Adrenal gland (tissue), 12 donors: ENCODE data around the gene CST1. TPM values are rescaled to one million over a fixed set of nuclear protein-coding genes. Genes with fewer than 3 reads are reported as not detected.
"Not testable (repeated sequence)": the region's sequence is repeated elsewhere in the genome, so short reads cannot be mapped to it uniquely, and the experiment has no call there.

Experiments
- DNase-seq, 7 donors: peaks; one replicate each; pipeline ENCODE4 v3.0.0-alpha.2; 2019 to 2020
- H3K27ac ChIP-seq, 5 donors: fragments of 200-600 bp; sonication (generic) in 4 of 5; 1 replicate in 3 of 5; 2 replicates in 2 of 5; pipeline versions ENCODE4 v1.5.1 to v1.8.0; 2016 to 2020; ENCODE audit warnings: mild to moderate bottlenecking in 1 of 5
- H3K27me3 ChIP-seq: fragments of 200-600 bp; 2 replicates; pipeline ENCODE4 v1.8.0; 2021
- H3K36me3 ChIP-seq, 2 donors: fragments of 200-600 bp; replicated peaks in 1 of 2; 1 replicate in 1 of 2; 2 replicates in 1 of 2; pipeline versions ENCODE4 v1.5.1 to v1.8.0; 2018 to 2022
- H3K4me1 ChIP-seq, 2 donors: fragments of 200-600 bp; replicated peaks in 1 of 2; 1 replicate in 1 of 2; 2 replicates in 1 of 2; pipeline versions ENCODE4 v1.5.1 to v1.8.0; 2018 to 2021
- H3K4me3 ChIP-seq, 4 donors: fragments of 200-600 bp; sonication (generic) in 3 of 4; one replicate each; pipeline ENCODE4 v1.5.1; 2016 to 2018
- H3K9me3 ChIP-seq, 3 donors: fragments of 200-600 bp; sonication (generic) in 1 of 3; replicated peaks in 1 of 3; 1 replicate in 2 of 3; 2 replicates in 1 of 3; pipeline versions ENCODE4 v1.5.1 to v1.8.0; 2016 to 2021
- POLR2A ChIP-seq, 2 donors: fragments of 450-650 bp; IDR thresholded peaks; one replicate each; pipeline ENCODE4 v1.6.1; 2017; ENCODE audit warnings: antibody characterized with exemption in 2 of 2, mild to moderate bottlenecking in 2 of 2, moderate library complexity in 1 of 2
- WGBS, 4 donors: extraction: QIAGEN DNeasy Blood & Tissue Kit in 2 of 4; methylation state at CpG; one replicate each; pipeline versions ENCODE4 v1.1.5 to v1.1.7; 2013 to 2017; 5-methylcytosine and 5-hydroxymethylcytosine counted together
- intact Hi-C, 2 donors: fragments of 100-400 bp; cut with DNase I; formaldehyde crosslinking; loops; one replicate each; pipeline versions ENCODE4 v1.14.1 to v1.15.0; 2022 to 2023
- polyA plus RNA-seq, 3 donors: library from polyadenylated mRNA; stranded (reverse); fragments of 200-250 nt in 2 of 3; fragments of 350-450 nt in 1 of 3; fragmentation: Illumina TruSeq in 1 of 3; extraction: RNeasy Lipid Tissue Mini Kit (QIAGEN cat#74804) in 1 of 3; gene quantifications; one replicate each; pipeline ENCODE4 v1.2.3, GENCODE V29; 2013 to 2014
- total RNA-seq, 9 donors: library from RNA; depleted of rRNA in 4 of 9; stranded (reverse); fragments of >200 nt in 4 of 9; fragments of 120-200 nt in 1 of 9; fragmentation: NEBNext Ultra II Directional in 1 of 9; extraction: Animal tissue kit (Norgen Biotek cat#: 25700) in 1 of 9; gene quantifications; one replicate each; pipeline versions ENCODE4 v1.1.0 to v1.2.4, GENCODE V29; 2013 to 2023
- TF ChIP-seq, protein P1 (sequence below), 6 experiments: fragments of 450-650 bp in 4 of 6; fragments of 200-600 bp in 2 of 6; sonication (generic) in 1 of 6; IDR thresholded peaks; 1 replicate in 5 of 6; 2 replicates in 1 of 6; pipeline versions ENCODE4 v1.5.1 to v1.8.0; 2016 to 2021; ENCODE audit warnings: antibody characterized with exemption in 6 of 6, mild to moderate bottlenecking in 2 of 6, moderate library complexity in 1 of 6
- donor health status: healthy with polysubstance abuse.
- donor health status: Bipolar disorder and iron deficiency.
- donor health status: DM: yes; HTN: yes; CAD: no.
- donor health status: DM: no; HTN: no; CAD: no.
- donor health status: DM: no; HTN: no; CAD: no.
- donor health status: DM: yes; HTN: yes; CAD: no.

The CST1 gene
- total and polyA plus RNA-seq, 12 donors = 0.13 to 1.3 (median 0.56) TPM; not detected in 9

- H3K27ac ChIP-seq = no peak overlapping the region
- intact Hi-C loops = no loop called here
- H3K4me1 ChIP-seq = no peaks in the 10 kb centered on the region
- H3K4me3 ChIP-seq = no peak overlapping the region
- no peak for DNase-seq
- no peaks in the 10 kb centered on the region for H3K27me3 ChIP-seq
- TF ChIP-seq POLR2A (IDR thresholded peaks at IDR 0.05) = no peak
- TF ChIP-seq, protein P1, sequence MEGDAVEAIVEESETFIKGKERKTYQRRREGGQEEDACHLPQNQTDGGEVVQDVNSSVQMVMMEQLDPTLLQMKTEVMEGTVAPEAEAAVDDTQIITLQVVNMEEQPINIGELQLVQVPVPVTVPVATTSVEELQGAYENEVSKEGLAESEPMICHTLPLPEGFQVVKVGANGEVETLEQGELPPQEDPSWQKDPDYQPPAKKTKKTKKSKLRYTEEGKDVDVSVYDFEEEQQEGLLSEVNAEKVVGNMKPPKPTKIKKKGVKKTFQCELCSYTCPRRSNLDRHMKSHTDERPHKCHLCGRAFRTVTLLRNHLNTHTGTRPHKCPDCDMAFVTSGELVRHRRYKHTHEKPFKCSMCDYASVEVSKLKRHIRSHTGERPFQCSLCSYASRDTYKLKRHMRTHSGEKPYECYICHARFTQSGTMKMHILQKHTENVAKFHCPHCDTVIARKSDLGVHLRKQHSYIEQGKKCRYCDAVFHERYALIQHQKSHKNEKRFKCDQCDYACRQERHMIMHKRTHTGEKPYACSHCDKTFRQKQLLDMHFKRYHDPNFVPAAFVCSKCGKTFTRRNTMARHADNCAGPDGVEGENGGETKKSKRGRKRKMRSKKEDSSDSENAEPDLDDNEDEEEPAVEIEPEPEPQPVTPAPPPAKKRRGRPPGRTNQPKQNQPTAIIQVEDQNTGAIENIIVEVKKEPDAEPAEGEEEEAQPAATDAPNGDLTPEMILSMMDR (IDR thresholded peaks at IDR 0.05) = no peak
- no peaks in the 10 kb centered on the region for H3K36me3 ChIP-seq
- 84 to 92% (median 88%) methylated on average over 3 of the region's 3 CpGs for WGBS, 4 donors
- H3K9me3 ChIP-seq = no peaks in the 10 kb centered on the region
Observed at GRCh38 chr20:23725102-23725501, 25.6 kb downstream of the CST1 start.

DNA sequence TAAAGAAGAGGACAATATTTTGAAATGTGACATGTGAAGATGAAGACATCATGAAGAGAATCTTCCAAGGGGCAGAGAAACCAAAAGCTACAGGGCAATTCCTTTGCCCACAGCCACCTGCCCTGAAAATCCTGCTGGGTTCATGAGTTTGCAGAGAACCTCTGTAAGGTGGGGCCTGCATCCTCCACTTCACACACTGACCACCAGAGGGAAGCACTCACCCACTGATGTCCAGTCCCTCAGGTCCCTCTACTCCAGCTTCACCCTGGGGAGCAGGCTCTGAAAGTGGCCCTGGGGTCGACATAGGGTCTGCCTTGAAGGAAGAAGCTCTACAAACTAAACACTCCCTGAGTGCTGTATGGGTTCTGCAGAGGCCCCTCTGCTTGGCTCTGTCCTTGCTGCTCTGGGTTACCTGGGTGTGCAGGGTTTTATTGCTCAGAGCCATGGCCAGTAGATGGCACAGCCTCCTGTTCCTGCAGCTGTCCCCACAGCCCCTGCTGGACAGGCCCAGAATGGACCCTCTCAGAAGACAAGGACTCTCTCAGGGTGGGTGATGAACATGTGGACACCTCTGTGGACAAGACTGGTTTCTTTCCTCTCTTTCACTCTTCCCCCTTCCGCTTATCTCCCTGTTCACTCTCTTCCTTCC, 27.0 kb downstream of the CST1 start:
- peak in 5 of 7 donors; percentile 17 to 59 (median 48) for DNase-seq
- H3K4me3 ChIP-seq, intact Hi-C loops, H3K9me3 ChIP-seq, H3K36me3 ChIP-seq, H3K27ac ChIP-seq, H3K4me1 ChIP-seq, H3K27me3 ChIP-seq: not testable (repeated sequence)
- WGBS, 4 donors = 42 to 94% (median 43%) methylated on average over 1 to 2 of the region's 2 CpGs
- TF ChIP-seq, protein P1 (IDR thresholded peaks at IDR 0.05) = peak in 4 of 6 experiments; percentile 25 to 45 (median 38)

DNA sequence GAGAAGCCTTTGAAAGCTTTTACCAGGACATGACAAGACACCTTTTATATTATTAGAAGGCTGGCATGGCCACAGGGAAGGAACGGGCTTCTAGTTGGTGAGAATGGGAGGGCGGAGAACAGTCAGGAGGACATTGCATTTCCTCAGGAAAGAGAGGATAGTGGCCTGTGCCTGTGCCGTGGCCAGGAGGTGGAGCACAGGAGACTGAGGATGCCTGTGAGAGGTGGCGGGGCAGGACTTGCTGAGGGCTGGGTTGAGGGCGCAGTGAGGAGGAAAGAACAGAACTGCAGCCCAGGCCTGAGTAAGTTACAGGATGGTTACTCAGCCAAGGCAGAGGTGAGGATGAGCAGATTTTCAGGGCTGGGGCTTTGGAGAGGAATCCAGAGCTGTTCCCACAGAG, 27.9 kb downstream of the CST1 start:
- H3K4me3 ChIP-seq, H3K4me1 ChIP-seq, H3K27me3 ChIP-seq, H3K27ac ChIP-seq, DNase-seq, H3K9me3 ChIP-seq, H3K36me3 ChIP-seq, intact Hi-C loops: not testable (repeated sequence)
- WGBS, 4 donors = 63 to 81% (median 67%) methylated on average over 5 of the region's 5 CpGs

DNA sequence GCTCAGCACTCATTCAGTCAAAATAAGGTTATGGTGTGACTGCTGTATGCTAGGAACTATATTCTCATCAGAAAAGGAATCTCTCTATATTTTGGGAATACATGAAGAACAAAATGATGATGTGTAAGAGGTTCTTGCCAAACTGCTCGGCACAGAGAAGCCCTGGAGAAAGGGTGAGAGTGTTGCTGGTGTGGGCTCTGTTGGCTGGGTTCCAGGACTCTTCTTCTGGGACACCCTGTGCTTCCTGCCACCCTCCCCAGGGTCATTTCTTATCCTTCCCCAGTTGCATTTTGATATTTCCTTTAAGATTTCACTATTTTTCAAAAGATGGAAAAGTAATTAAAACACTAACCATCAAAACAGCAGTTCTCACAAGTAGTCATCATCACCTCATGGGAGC, 28.8 kb downstream of the CST1 start:
- no peaks in the 10 kb centered on the region for H3K27me3 ChIP-seq

GRCh38 chr20:23719351-23719750, 31.4 kb downstream of the CST1 start:
- H3K36me3 ChIP-seq, H3K9me3 ChIP-seq, H3K27me3 ChIP-seq, DNase-seq, H3K4me3 ChIP-seq, H3K4me1 ChIP-seq, intact Hi-C loops, H3K27ac ChIP-seq: not testable (repeated sequence)
- WGBS, 4 donors = 32 to 38% (median 35%) methylated on average over 9 of the region's 9 CpGs

More for the DNA sequence above, 28.8 kb downstream of the CST1 start:
- peak in 1 of 7 donors; percentile 10 for DNase-seq
- WGBS, 4 donors = 12 to 55% (median 33%) methylated on average over 1 of the region's 1 CpG
- no peaks in the 10 kb centered on the region for H3K36me3 ChIP-seq
- TF ChIP-seq, protein P1 (IDR thresholded peaks at IDR 0.05) = no peak
- TF ChIP-seq POLR2A (IDR thresholded peaks at IDR 0.05) = no peak
- H3K4me3 ChIP-seq = no peak overlapping the region
- no peaks in the 10 kb centered on the region for H3K9me3 ChIP-seq
- H3K27ac ChIP-seq = no peak overlapping the region
- H3K4me1 ChIP-seq = no peaks in the 10 kb centered on the region
- intact Hi-C loops = no loop called here

GRCh38 chr20:23711778-23712177, 39.0 kb downstream of the CST1 start:
- DNase-seq = not testable (repeated sequence)

More at GRCh38 chr20:23711778-23712177, 39.0 kb downstream of the CST1 start:
- H3K36me3 ChIP-seq, H3K27ac ChIP-seq, H3K9me3 ChIP-seq, H3K27me3 ChIP-seq, H3K4me1 ChIP-seq, H3K4me3 ChIP-seq, intact Hi-C loops: not testable (repeated sequence)
